CD14-positive monocyte (primary cell): ENCODE data around the gene PIGR. TPM values are rescaled to one million over a fixed set of nuclear protein-coding genes. Genes with fewer than 3 reads are reported as not detected.

Experiments used
- DNase-seq, 3 donors: peaks; one replicate each; pipeline ENCODE4 v3.0.0-alpha.2; 2011 to 2022
- H2AFZ ChIP-seq: 2 replicates; pipeline ENCODE4 v1.6.0; 2012; ENCODE audit warnings: mild to moderate bottlenecking, low read depth, low read length, inconsistent platforms; ENCODE audit not compliant: insufficient read depth, poor library complexity, severe bottlenecking
- H3K27ac ChIP-seq, 2 donors: 1 replicate in 1 of 2; 2 replicates in 1 of 2; pipeline ENCODE4 v1.5.1; 2012 to 2013; ENCODE audit warnings: low read length in 2 of 2, control low read depth in 1 of 2, inconsistent platforms in 1 of 2, low read depth in 1 of 2, mild to moderate bottlenecking in 1 of 2
- H3K27me3 ChIP-seq, 2 donors: one replicate each; pipeline versions ENCODE4 v1.6.0 to v1.6.1; 2011 to 2013; ENCODE audit warnings: low read length in 2 of 2; ENCODE audit not compliant: control insufficient read depth in 2 of 2, insufficient read depth in 2 of 2
- H3K36me3 ChIP-seq, 2 donors: replicated peaks in 1 of 2; 1 replicate in 1 of 2; 2 replicates in 1 of 2; pipeline versions ENCODE4 v1.5.1 to v1.6.1; 2012 to 2013; ENCODE audit warnings: low read length in 2 of 2, control low read depth in 1 of 2, inconsistent platforms in 1 of 2, mild to moderate bottlenecking in 1 of 2; ENCODE audit not compliant: insufficient read depth in 2 of 2, control insufficient read depth in 1 of 2
- H3K4me1 ChIP-seq, 2 donors: 1 replicate in 1 of 2; 2 replicates in 1 of 2; pipeline versions ENCODE4 v1.5.1 to v1.6.1; 2012 to 2013; ENCODE audit warnings: low read length in 2 of 2, control low read depth in 1 of 2, inconsistent platforms in 1 of 2, mild to moderate bottlenecking in 1 of 2, moderate library complexity in 1 of 2; ENCODE audit not compliant: insufficient read depth in 2 of 2, control insufficient read depth in 1 of 2
- H3K4me2 ChIP-seq: replicated peaks from 2 replicates; pipeline ENCODE3; 2012; ENCODE audit warnings: low read length, moderate library complexity, mild to moderate bottlenecking; ENCODE audit not compliant: poor library complexity, severe bottlenecking; ENCODE audit errors: extremely low read depth
- H3K4me3 ChIP-seq, 3 experiments: fragments of 200-600 bp in 1 of 3; sonication (generic) in 1 of 3; replicated peaks in 1 of 3; 1 replicate in 2 of 3; 2 replicates in 1 of 3; pipeline ENCODE4 v1.5.1; 2011 to 2013; ENCODE audit warnings: low read length in 3 of 3, mild to moderate bottlenecking in 3 of 3, control low read depth in 2 of 3, low read depth in 2 of 3, inconsistent platforms in 1 of 3, moderate library complexity in 1 of 3
- H3K79me2 ChIP-seq: 2 replicates; pipeline ENCODE4 v1.6.0; 2012; ENCODE audit warnings: mild to moderate bottlenecking, control low read depth, inconsistent platforms, low read length, moderate library complexity; ENCODE audit not compliant: insufficient read depth
- H3K9ac ChIP-seq: 2 replicates; pipeline ENCODE4 v1.6.0; 2017; ENCODE audit warnings: low read length, mild to moderate bottlenecking; ENCODE audit not compliant: insufficient read depth, poor library complexity, severe bottlenecking
- H3K9me3 ChIP-seq, 2 donors: replicated peaks in 1 of 2; 1 replicate in 1 of 2; 2 replicates in 1 of 2; pipeline versions ENCODE4 v1.5.1 to v1.6.1; 2012 to 2013; ENCODE audit warnings: low read length in 2 of 2, control low read depth in 1 of 2; ENCODE audit not compliant: control insufficient read depth in 1 of 2, insufficient read depth in 1 of 2
- H4K20me1 ChIP-seq: 2 replicates; pipeline ENCODE4 v1.6.0; 2012; ENCODE audit warnings: mild to moderate bottlenecking, low read length, control low read depth, moderate library complexity; ENCODE audit not compliant: insufficient read depth
- H3K27ac Mint-ChIP-seq, 7 donors: one replicate each; pipeline ENCODE4 v1.8.0; 2020; ENCODE audit warnings: mild to moderate bottlenecking in 7 of 7, mixed read lengths in 7 of 7, moderate library complexity in 6 of 7, inconsistent platforms in 2 of 7
- H3K27me3 Mint-ChIP-seq, 3 donors: one replicate each; pipeline ENCODE4 v1.8.0; 2021 to 2022; ENCODE audit warnings: low read depth in 3 of 3, mild to moderate bottlenecking in 3 of 3, mixed read lengths in 3 of 3, moderate library complexity in 3 of 3, inconsistent platforms in 1 of 3
- H3K36me3 Mint-ChIP-seq, 2 donors: one replicate each; pipeline ENCODE4 v1.8.0; 2020; ENCODE audit warnings: mixed read lengths in 2 of 2, inconsistent platforms in 1 of 2, mild to moderate bottlenecking in 1 of 2
- H3K4me1 Mint-ChIP-seq: one replicate; pipeline ENCODE4 v1.8.0; 2020; ENCODE audit warnings: mild to moderate bottlenecking, mixed read lengths
- H3K4me3 Mint-ChIP-seq, 2 donors: one replicate each; pipeline ENCODE4 v1.8.0; 2020; ENCODE audit warnings: mild to moderate bottlenecking in 2 of 2, mixed read lengths in 2 of 2, moderate library complexity in 1 of 2
- H3K9me3 Mint-ChIP-seq, 7 donors: one replicate each; pipeline ENCODE4 v1.8.0; 2020 to 2022; ENCODE audit warnings: mixed read lengths in 7 of 7, mild to moderate bottlenecking in 6 of 7, moderate library complexity in 6 of 7, inconsistent platforms in 2 of 7
- WGBS: methylation state at CpG from one replicate; pipeline ENCODE4 v1.1.5; 2013; ENCODE audit warnings: missing lambda C conversion rate; ENCODE audit not compliant: insufficient coverage; 5-methylcytosine and 5-hydroxymethylcytosine counted together
- intact Hi-C, 2 donors: fragments of 100-400 bp; cut with micrococcal nuclease; formaldehyde crosslinking; loops; one replicate each; pipeline versions ENCODE4 v1.15.0 to v1.15.1; 2023
- polyA plus RNA-seq, 3 donors: library from polyadenylated mRNA; depleted of rRNA in 1 of 3; unstranded in 2 of 3; stranded (reverse) in 1 of 3; fragments of 300-500 nt in 2 of 3; fragments of >200 nt in 1 of 3; fragmentation: Illumina TruSeq in 2 of 3; gene quantifications; 1 replicate in 2 of 3; 2 replicates in 1 of 3; pipeline ENCODE4 v1.2.3, GENCODE V29; 2012 to 2021
- TF ChIP-seq, protein P1 (sequence below): fragments of 200-600 bp; IDR thresholded peaks from one replicate; pipeline ENCODE4 v1.8.0; 2022; ENCODE audit warnings: antibody characterized with exemption, mild to moderate bottlenecking

PIGR gene
- polyA plus RNA-seq, 3 donors, result 0.01 TPM; not detected in 2

DNA sequence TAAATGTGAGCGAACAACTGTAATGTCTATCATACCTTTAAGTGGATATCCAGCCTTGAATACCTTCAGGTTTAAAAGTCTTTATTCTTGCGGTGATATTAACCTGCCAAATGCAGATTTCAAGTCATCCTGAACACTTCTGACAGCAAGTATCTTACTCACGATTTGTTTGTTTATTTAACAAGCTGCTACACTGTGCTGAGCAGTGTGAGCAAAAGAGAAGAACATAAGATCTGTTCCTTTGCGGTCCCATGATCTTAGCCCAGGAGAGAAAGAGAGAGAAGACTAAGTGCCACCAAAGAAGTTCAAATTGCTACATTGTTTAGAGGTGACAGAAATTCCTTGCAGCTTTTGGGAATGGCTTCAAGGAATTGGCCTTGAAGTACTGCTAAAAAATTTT lies 58.6 kb downstream of the PIGR start:
- Histone ChIP-seq H4K20me1 (no peaks in the 10 kb centered on the region), H3K9me3 (no peaks in the 10 kb centered on the region), H3K27ac (no peak overlapping the region), H3K4me3 (no peak overlapping the region), H2AFZ (no peak overlapping the region), H3K79me2 (no peaks in the 10 kb centered on the region), H3K4me2 (no peak overlapping the region), H3K27me3 (peaks cover 0 to 2% of the 10 kb centered on the region in 2 donors), H3K4me1 (peaks cover 8 to 12% of the 10 kb centered on the region in 2 donors), H3K9ac (no peak overlapping the region), H3K36me3 (no peaks in the 10 kb centered on the region)
- H3K9me3 Mint-ChIP-seq, result peaks cover 0 to 6% (median 0%) of the 10 kb centered on the region in 7 donors
- H3K27me3 Mint-ChIP-seq, result peaks cover 5 to 7% (median 5%) of the 10 kb centered on the region in 3 donors
- TF ChIP-seq, protein P1, sequence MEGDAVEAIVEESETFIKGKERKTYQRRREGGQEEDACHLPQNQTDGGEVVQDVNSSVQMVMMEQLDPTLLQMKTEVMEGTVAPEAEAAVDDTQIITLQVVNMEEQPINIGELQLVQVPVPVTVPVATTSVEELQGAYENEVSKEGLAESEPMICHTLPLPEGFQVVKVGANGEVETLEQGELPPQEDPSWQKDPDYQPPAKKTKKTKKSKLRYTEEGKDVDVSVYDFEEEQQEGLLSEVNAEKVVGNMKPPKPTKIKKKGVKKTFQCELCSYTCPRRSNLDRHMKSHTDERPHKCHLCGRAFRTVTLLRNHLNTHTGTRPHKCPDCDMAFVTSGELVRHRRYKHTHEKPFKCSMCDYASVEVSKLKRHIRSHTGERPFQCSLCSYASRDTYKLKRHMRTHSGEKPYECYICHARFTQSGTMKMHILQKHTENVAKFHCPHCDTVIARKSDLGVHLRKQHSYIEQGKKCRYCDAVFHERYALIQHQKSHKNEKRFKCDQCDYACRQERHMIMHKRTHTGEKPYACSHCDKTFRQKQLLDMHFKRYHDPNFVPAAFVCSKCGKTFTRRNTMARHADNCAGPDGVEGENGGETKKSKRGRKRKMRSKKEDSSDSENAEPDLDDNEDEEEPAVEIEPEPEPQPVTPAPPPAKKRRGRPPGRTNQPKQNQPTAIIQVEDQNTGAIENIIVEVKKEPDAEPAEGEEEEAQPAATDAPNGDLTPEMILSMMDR, result no peak
- intact Hi-C loops, result no loop called here
- peaks cover 14% of the 10 kb centered on the region for H3K4me1 Mint-ChIP-seq
- 100% methylated on average over 1 of the region's 4 CpGs for WGBS
- no peaks in the 10 kb centered on the region for H3K36me3 Mint-ChIP-seq
- H3K4me3 Mint-ChIP-seq, result no peak overlapping the region
- H3K27ac Mint-ChIP-seq, result no peak overlapping the region
- DNase-seq, result no peak

DNA sequence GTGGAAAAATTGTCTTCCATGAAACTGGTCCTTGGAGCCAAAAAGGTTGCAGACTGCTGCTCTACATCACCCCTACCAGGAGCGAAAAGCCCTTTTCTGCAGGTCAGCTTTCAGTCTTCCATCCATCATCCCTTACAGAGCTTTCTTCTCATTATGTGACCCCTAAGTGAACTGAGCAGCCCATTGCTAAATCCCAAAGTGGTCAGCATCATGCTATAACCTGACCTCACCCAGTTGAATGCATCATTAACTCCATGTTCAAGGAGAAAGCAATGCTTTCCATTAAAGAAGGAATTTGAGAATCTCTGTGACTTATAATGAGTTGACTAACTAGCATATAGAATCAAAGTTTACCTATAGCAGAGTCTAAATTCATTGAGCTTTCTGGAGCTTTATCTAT lies 59.4 kb downstream of the PIGR start:
- no peaks in the 10 kb centered on the region for H3K36me3 ChIP-seq
- no peaks in the 10 kb centered on the region for H3K36me3 Mint-ChIP-seq
- no peak overlapping the region for H3K4me3 ChIP-seq
- no peak overlapping the region for H3K27ac ChIP-seq
- WGBS, result 100% methylated on average over 1 of the region's 1 CpG
- peaks cover 12% of the 10 kb centered on the region for H3K4me1 Mint-ChIP-seq
- H3K27me3 Mint-ChIP-seq, result peaks cover 5 to 7% (median 5%) of the 10 kb centered on the region in 3 donors
- no peak overlapping the region for H3K4me2 ChIP-seq
- no peak overlapping the region for H3K4me3 Mint-ChIP-seq
- no peak for DNase-seq
- H4K20me1 ChIP-seq, result no peaks in the 10 kb centered on the region
- peaks cover 0 to 9% (median 1%) of the 10 kb centered on the region in 7 donors for H3K9me3 Mint-ChIP-seq
- peaks cover 0 to 2% of the 10 kb centered on the region in 2 donors for H3K27me3 ChIP-seq
- intact Hi-C loops, result no loop called here
- H2AFZ ChIP-seq, result no peak overlapping the region
- no peak overlapping the region for H3K27ac Mint-ChIP-seq
- H3K9me3 ChIP-seq, result no peaks in the 10 kb centered on the region
- peaks cover 8 to 12% of the 10 kb centered on the region in 2 donors for H3K4me1 ChIP-seq
- H3K79me2 ChIP-seq, result no peaks in the 10 kb centered on the region
- TF ChIP-seq, protein P1, result no peak
- H3K9ac ChIP-seq, result no peak overlapping the region
